ENCODE results near the gene MAP3K3.

The MAP3K3 gene

GRCh38 chr17:63675607-63676546, 53.7 kb downstream of the MAP3K3 start:
- in situ Hi-C loops (cut with HindIII; ENCODE audit: low pct_unique_long_range_greater_than_20kb, low sequenced_read_pairs) = no loop called here
- TF ChIP-seq JUND (IDR thresholded peaks at IDR 0.05; ENCODE audit: low read depth) = no peak

GRCh38 chr17:63676584-63676983, 54.4 kb downstream of the MAP3K3 start:
- no peak for DNase-seq (ENCODE audit: low read depth in 1 of 2, low spot score in 1 of 2)
- in situ Hi-C loops (cut with HindIII; ENCODE audit: low pct_unique_long_range_greater_than_20kb, low sequenced_read_pairs) = no loop called here
- TF ChIP-seq JUND (IDR thresholded peaks at IDR 0.05; ENCODE audit: low read depth) = no peak

More at GRCh38 chr17:63675607-63676546, 53.7 kb downstream of the MAP3K3 start:
- peak; percentile 55 to 96 for DNase-seq (ENCODE audit: low read depth in 1 of 2, low spot score in 1 of 2)

- in situ Hi-C loops (cut with HindIII; ENCODE audit: low pct_unique_long_range_greater_than_20kb, low sequenced_read_pairs) = no loop called here
- no peak for TF ChIP-seq JUND (IDR thresholded peaks at IDR 0.05; ENCODE audit: low read depth)
- no peak for DNase-seq (ENCODE audit: low read depth in 1 of 2, low spot score in 1 of 2)
Observed at GRCh38 chr17:63679214-63679613, 57.0 kb downstream of the MAP3K3 start.

GRCh38 chr17:63680700-63681099, 58.5 kb downstream of the MAP3K3 start:
- DNase-seq (ENCODE audit: low read depth in 1 of 2, low spot score in 1 of 2) = no peak
- in situ Hi-C loops (cut with HindIII; ENCODE audit: low pct_unique_long_range_greater_than_20kb, low sequenced_read_pairs) = no loop called here
- TF ChIP-seq JUND (IDR thresholded peaks at IDR 0.05; ENCODE audit: low read depth) = no peak

GRCh38 chr17:63681530-63681929, 59.3 kb downstream of the MAP3K3 start:
- in situ Hi-C loops (cut with HindIII; ENCODE audit: low pct_unique_long_range_greater_than_20kb, low sequenced_read_pairs) = no loop called here
- no peak for DNase-seq (ENCODE audit: low read depth in 1 of 2, low spot score in 1 of 2)
- TF ChIP-seq JUND (IDR thresholded peaks at IDR 0.05; ENCODE audit: low read depth) = no peak

- TF ChIP-seq JUND (IDR thresholded peaks at IDR 0.05; ENCODE audit: low read depth) = no peak
- in situ Hi-C loops (cut with HindIII; ENCODE audit: low pct_unique_long_range_greater_than_20kb, low sequenced_read_pairs) = no loop called here
- DNase-seq (ENCODE audit: low read depth in 1 of 2, low spot score in 1 of 2) = no peak
Observed at GRCh38 chr17:63682441-63682840, 60.2 kb downstream of the MAP3K3 start.

- TF ChIP-seq JUND (IDR thresholded peaks at IDR 0.05; ENCODE audit: low read depth) = no peak
- DNase-seq (ENCODE audit: low read depth in 1 of 2, low spot score in 1 of 2) = no peak
- in situ Hi-C loops (cut with HindIII; ENCODE audit: low pct_unique_long_range_greater_than_20kb, low sequenced_read_pairs) = no loop called here
Observed at GRCh38 chr17:63682981-63683380, 60.8 kb downstream of the MAP3K3 start.

- TF ChIP-seq JUND (IDR thresholded peaks at IDR 0.05; ENCODE audit: low read depth) = no peak
- in situ Hi-C loops (cut with HindIII; ENCODE audit: low pct_unique_long_range_greater_than_20kb, low sequenced_read_pairs) = no loop called here
- no peak for DNase-seq (ENCODE audit: low read depth in 1 of 2, low spot score in 1 of 2)
Observed at GRCh38 chr17:63685041-63685440, 62.8 kb downstream of the MAP3K3 start.

GRCh38 chr17:63685578-63685977, 63.4 kb downstream of the MAP3K3 start:
- DNase-seq (ENCODE audit: low read depth in 1 of 2, low spot score in 1 of 2) = no peak
- TF ChIP-seq JUND (IDR thresholded peaks at IDR 0.05; ENCODE audit: low read depth) = no peak
- in situ Hi-C loops (cut with HindIII; ENCODE audit: low pct_unique_long_range_greater_than_20kb, low sequenced_read_pairs) = no loop called here

GRCh38 chr17:63686138-63686685, 64.0 kb downstream of the MAP3K3 start:
- DNase-seq (ENCODE audit: low read depth in 1 of 2, low spot score in 1 of 2) = no peak
- in situ Hi-C loops (cut with HindIII; ENCODE audit: low pct_unique_long_range_greater_than_20kb, low sequenced_read_pairs) = no loop called here
- no peak for TF ChIP-seq JUND (IDR thresholded peaks at IDR 0.05; ENCODE audit: low read depth)

- in situ Hi-C loops (cut with HindIII; ENCODE audit: low pct_unique_long_range_greater_than_20kb, low sequenced_read_pairs) = no loop called here
- TF ChIP-seq JUND (IDR thresholded peaks at IDR 0.05; ENCODE audit: low read depth) = no peak
- no peak for DNase-seq (ENCODE audit: low read depth in 1 of 2, low spot score in 1 of 2)
Observed at GRCh38 chr17:63688396-63689020, 66.3 kb downstream of the MAP3K3 start.

GRCh38 chr17:63689479-63689878, 67.3 kb downstream of the MAP3K3 start:
- DNase-seq (ENCODE audit: low read depth in 1 of 2, low spot score in 1 of 2) = no peak
- no peak for TF ChIP-seq JUND (IDR thresholded peaks at IDR 0.05; ENCODE audit: low read depth)
- in situ Hi-C loops (cut with HindIII; ENCODE audit: low pct_unique_long_range_greater_than_20kb, low sequenced_read_pairs) = no loop called here

Data from T47D (cell line).